Endothelial cell of umbilical vein (primary cell): ENCODE results near the gene SPTB.

Experiments
- CTCF ChIP-seq, 2 donors: IDR thresholded peaks; 1 replicate in 1 of 2; 2 replicates in 1 of 2; pipeline ENCODE4 v1.5.1; 2011; ENCODE audit warnings: low read length in 2 of 2, mild to moderate bottlenecking in 2 of 2, moderate library complexity in 2 of 2, control low read depth in 1 of 2, inconsistent platforms in 1 of 2, low read depth in 1 of 2; ENCODE audit not compliant: insufficient read depth in 1 of 2; ENCODE audit errors: extremely low read depth in 1 of 2
- EZH2 ChIP-seq: IDR thresholded peaks from 2 replicates; pipeline ENCODE4 v1.6.1; 2012; ENCODE audit warnings: borderline replicate concordance, low read depth, mild to moderate bottlenecking, moderate library complexity, low read length, inconsistent platforms; ENCODE audit not compliant: severe bottlenecking
- FOS ChIP-seq: IDR thresholded peaks from 2 replicates; pipeline ENCODE4 v1.6.1; 2011; ENCODE audit warnings: mild to moderate bottlenecking, low read length, moderate library complexity, borderline replicate concordance; ENCODE audit not compliant: insufficient read depth
- GATA2 ChIP-seq: IDR thresholded peaks from 2 replicates; pipeline ENCODE4 v1.7.0; 2011; ENCODE audit warnings: low read depth, mild to moderate bottlenecking, moderate library complexity, mixed read lengths, low read length; ENCODE audit not compliant: insufficient read length, insufficient read depth
- JUN ChIP-seq: IDR thresholded peaks from 2 replicates; pipeline ENCODE4 v1.6.1; 2011; ENCODE audit warnings: borderline replicate concordance, low read depth; ENCODE audit not compliant: insufficient read length, insufficient read depth
- MAX ChIP-seq: IDR thresholded peaks from 2 replicates; pipeline ENCODE4 v1.6.1; 2011; ENCODE audit not compliant: insufficient read depth, insufficient read length
- MYC ChIP-seq: IDR thresholded peaks from one replicate; pipeline ENCODE4 v1.6.1; 2011; ENCODE audit warnings: mild to moderate bottlenecking, low read depth, low read length
- POLR2A ChIP-seq: IDR thresholded peaks from 2 replicates; pipeline ENCODE4 v1.6.1; 2012; ENCODE audit warnings: low read depth, mild to moderate bottlenecking, control low read depth, low read length
- POLR2AphosphoS5 ChIP-seq: IDR thresholded peaks from 2 replicates; pipeline ENCODE4 v1.6.1; 2012; ENCODE audit warnings: low read depth, mild to moderate bottlenecking, control low read depth, low read length, moderate library complexity; ENCODE audit not compliant: insufficient read depth

- TF ChIP-seq CTCF (IDR thresholded peaks at IDR 0.05; ENCODE audit: extremely low read depth in 1 of 2, insufficient read depth in 1 of 2, low read depth in 1 of 2, low read length in 2 of 2) = no peak
- TF ChIP-seq POLR2A = no peak
- TF ChIP-seq POLR2AphosphoS5 = no peak
- TF ChIP-seq JUN = no peak
- no peak for TF ChIP-seq MAX
- no peak for TF ChIP-seq EZH2
- TF ChIP-seq FOS = no peak
- no peak for TF ChIP-seq MYC
- no peak for TF ChIP-seq GATA2
Measured at GRCh38 chr14:64743061-64743460, 136.6 kb downstream of the SPTB start.
